HG02588 (cell line): ENCODE measurements around the gene YDJC.
"Not testable (repeated sequence)": the region's sequence is repeated elsewhere in the genome, so short reads cannot be mapped to it uniquely, and the experiment has no call there.

Source experiments
- ATAC-seq: cut with Tn5 transposase; IDR thresholded peaks from one replicate; pipeline ENCODE4 v1.9.1; 2021; ENCODE audit warnings: mild to moderate bottlenecking, moderate library complexity; ENCODE audit not compliant: unreplicated experiment

Gene YDJC

DNA sequence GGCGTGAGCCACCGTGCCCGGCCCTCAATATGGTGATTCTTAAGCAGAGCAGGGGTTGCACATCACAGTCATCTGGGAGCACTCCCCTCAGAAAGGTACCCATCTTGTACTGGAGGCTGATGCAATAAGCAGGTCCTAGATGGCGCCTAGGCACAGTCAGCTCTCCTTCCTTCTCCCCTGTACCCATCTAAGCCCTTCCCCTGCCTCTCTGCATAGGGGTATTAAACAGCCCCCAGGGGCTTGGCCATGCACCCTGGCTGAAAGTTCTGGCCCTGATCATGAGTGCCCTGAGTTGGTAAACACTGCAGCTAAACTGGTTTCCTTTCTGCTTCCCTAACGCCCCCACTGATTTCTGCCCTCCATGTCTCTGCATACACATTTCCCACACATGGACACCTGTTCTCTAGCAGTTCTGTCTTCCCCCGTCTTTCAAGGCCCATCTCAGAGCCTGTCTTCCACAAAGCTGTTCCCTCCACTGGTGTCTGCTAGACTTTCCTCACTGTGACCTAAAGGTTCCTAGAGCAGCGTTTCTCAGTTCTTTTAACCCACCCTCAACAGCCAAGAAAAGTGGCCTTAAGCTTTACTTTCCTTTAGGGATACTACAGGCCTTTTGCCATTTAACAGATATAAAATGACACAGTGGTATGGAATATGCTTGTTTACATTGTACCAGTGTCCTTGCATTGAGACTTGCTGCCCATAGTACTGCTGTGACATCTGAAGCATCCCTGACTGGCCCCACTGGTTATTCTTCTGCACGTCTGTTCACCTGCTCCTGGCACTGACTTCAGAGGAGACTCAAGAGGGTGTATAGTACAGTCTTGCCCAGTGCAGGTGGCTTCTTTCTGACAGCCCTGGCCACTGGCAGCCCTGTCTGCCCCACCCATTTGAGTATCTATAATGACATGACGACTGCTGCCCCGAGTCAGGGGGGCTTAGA lies 46.8 kb downstream of the YDJC start:
- ATAC-seq = no peak

DNA sequence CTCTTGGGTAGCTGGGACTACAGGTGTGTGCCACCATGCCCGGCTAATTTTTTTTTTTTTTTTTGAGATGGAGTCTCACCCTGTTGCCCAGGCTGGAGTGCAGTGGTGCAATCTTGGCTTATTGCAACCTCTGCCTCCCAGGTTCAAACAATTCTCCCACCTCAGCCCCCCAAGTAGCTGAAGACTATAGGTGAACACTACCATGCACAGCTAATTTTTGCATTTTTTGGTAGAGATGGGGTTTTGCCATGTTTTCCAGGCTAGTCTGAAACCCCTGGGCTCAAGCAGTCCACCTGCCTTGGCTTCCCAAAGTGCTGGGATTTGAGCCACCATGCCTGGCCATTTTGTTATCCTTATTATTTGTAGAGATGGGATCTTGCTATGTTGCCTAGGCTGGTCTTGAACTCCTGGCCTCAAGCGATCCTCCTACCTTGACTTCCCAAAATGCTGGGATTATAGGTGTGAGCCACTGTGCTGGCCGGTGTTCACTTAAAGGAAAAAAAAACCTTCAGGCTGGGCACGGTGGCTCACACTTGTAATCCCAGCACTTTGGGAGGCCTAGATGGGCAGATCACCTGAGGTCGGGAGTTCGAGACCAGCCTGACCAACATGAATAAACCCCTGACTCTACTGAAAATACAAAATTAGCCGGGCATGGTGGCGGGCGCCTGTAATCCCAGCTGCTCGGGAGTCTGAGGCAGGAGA lies 48.7 kb downstream of the YDJC start:
- ATAC-seq = not testable (repeated sequence)

- ATAC-seq = not testable (repeated sequence)
These were observed 49.2 kb downstream of the YDJC start for GRCh38 chr22:21580623-21581007.

- ATAC-seq = no peak
These were observed 50.4 kb downstream of the YDJC start for GRCh38 chr22:21579474-21579851.
